HG03095 (cell line): ENCODE data around the gene SHFL.

Source experiments
- ATAC-seq: cut with Tn5 transposase; IDR thresholded peaks from one replicate; pipeline ENCODE4 v1.9.1; 2021; ENCODE audit warnings: moderate library complexity; ENCODE audit not compliant: unreplicated experiment

The SHFL gene

DNA sequence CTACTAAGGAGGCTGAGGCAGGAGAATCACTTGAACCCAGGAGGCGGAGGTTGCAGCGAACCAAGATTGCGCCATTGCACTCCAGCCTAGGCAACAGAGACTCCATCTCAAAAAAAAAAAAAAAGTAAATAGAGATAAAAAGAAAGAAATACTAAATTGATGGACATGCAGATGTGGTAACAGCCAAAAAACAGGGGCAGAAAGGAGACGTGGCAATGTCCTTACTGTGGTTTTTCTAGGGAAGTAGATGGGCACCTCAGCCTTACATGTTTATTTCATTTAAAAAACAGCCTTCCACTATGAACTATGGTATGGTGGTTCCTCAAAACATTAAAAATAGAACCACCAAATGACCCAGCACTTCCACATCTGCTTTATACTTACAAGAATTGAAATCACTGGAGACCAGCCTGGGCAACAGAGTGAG, 40.1 kb downstream of the SHFL start:
- no peak for ATAC-seq

DNA sequence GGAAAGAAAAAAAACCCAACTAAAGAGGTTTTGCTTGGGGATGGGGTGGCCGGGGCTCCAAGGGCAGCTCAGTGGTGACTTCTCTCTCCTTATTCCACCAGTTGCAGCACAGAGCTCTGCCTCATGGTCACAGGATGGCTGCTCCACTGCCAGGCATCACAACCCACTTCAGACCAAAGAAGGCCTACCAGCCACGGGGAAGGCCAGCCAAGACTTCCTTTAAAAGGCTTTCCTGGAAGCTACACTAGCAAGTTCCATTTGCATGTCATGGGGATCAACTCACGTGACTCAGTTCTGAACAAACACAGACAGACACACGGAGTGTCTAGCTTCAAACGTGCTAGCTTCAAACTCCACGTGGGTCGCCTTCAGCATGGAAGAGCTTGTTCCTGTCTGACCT, 46.8 kb downstream of the SHFL start:
- no peak for ATAC-seq

DNA sequence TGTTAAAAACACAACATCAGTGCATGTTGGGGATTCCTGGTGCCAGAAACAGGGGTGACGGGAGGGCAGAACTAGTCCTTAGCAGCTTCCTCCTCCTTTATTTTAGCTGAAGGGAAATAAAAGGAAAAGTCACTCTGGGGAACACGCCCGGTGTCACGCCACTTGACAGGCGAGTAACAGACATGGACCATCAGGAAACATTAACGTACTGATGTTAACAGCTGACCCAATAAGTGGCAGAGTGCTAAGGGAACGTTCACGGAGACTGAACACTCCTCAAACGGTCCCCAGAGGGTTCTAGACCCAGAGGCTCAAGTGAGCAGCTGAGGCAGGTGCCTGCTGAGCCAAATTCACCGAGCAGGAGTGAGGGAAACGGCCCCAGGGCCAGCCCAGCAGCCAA, 47.5 kb downstream of the SHFL start:
- ATAC-seq = no peak

DNA sequence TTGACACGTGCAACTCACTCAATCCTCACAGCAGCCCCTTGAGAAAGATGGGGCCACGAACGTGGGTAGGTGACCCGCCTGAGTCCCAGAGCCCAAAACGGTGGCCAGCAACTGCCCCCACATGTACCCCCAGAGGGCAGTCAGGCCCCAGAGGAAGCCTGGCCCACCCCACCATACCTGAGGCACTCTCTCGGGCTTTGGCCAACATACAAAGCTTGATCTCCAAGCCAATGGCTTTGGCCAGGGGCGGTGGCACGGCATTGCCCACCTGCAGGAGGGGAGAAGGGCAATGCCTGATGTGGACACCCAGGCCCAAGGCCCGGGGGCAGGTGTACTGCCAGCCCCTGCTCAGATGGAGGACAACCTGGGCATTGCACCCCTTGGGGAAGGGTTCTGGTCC, 47.9 kb downstream of the SHFL start:
- no peak for ATAC-seq

DNA sequence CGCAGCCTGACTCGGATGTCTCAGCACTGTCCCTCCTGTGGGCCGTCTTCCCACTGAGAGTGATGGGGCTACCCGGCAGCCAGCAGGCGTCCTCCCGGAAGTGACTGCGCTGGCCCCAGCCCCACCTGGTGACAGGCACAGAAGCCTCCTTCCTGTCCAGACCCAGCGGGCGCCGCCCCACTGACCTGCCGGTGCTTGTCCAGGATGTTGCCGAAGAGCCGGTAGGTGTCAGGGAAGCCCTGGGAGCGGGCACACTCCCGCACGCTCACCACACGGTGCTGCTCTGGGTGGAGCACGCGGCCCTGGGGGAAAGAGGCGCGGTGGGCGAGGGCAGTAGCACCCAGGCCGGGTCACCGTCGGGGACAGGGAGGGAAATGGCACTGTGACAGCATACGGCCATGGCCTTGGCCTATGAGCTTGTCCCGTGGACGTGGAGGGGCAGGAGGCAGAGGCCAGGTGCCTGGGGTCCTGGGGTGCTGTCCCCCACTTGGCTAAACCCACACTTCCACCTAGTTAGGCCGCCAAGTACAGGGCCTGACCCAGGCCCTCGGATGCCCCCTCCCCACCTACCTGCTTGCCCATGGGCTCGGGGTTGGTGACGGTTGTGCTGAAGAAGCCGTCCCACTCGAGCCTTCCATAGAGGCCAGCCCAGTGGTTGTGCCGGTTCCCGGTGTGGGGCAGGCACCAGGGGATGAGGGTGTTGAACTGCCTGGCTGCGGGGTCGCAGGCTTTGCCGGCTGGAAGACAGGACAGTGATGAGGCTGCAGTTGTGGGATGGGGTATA, 49.6 kb downstream of the SHFL start:
- ATAC-seq = no peak

DNA sequence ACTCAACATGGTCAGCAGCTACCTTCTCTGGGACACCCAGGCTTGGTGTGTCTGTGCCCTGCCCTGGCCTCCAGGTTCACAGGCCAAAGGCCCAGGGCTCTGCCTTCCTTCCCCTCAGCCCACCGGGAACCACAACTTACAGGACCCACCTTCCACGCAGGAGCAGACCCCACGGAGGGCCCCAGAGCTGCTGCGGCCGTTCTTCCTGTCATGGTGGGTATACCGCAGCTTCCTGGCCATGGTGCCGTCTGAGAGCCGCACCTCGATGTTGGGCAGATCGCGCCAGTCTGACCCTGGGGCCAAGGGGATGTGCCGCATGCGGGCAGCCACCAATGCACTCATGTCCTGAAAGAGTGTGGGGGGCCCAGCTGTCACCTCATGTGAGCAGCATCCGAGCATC, 50.8 kb downstream of the SHFL start:
- no peak for ATAC-seq

DNA sequence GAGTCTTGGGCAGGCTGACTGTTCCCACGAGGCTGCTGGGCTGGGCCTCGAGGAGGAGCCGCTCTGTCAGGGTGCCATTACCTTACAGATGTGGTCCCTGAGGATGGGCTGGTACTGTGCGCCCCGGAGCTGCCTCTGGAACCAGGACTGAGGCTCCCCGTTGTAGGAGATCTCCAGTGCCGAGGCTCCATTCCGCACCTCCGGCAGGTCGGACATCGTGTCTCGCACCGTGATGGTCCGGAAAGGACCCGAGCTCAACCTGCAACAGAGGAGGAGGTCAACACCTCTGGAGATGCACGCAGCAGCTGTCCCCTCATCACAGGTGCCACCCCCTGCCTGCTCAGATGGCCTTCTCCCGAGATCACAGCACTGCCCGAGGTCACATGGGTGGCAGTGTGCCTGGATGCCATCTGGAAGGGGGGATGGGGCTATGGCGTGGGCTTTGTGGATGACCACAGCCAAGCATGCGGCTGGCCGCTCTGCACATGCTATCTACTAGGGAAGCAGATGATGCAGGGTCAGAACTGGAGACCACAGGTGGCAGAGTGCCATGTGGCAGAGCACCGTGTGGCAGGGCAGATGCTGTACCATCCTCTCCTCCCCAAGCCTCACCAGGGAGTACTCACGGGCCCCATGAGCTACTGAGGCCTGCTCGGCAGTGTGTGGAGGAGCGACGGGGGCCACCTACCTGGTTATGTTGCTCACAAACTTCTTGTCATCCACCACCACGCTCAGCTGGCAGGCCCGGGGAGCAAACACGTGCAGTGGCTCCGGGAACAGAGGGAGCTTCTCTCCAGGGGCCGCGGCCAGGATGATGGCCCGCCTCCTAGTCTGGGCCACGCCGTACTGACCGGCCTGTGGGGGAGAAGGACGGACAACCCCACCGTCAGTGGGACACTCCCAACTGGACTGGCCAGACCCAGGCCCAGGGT, 51.9 kb downstream of the SHFL start:
- no peak for ATAC-seq

DNA sequence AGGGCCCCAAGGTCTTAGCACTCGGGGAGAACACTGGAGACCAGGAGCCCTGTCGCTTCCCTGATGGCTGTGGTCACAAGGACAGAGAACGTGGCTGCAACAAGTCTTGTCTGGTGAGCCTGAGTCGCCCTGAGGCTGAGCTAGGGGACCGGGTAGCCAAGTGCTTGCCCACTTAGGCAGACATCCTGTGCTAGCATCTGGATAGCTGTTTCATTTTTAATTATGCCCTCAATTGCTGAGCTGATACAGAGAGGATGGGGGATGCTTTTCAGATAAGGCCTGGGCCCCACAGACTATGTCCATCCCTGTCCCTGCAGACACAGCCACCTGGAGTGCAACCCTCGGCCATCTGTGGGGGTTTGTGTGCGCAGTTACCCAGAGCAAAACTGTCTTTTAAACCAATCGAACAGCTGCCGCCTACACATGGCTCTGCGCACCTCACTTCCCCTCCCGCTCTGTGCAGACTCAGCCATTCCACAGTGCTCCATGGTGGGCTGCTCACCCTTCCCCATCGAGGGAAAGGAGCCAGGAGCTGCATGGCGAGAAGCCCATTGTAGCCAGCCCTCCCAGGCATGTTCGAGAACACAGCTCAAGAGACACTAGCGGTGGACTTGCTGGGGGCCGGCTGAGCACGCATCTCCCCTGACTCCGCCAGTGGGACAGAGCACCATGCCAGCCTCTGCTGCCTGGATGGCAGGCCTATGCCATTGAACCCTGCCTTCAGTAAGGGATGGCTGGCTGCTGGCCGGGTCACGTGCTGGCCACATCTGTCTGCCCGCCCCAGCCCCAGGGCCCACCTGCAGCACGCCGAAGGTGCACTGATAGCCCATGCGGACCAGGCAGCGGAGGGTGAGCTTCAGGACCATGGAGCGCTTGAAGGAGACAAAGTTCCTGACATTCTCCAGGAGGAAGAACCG, 53.0 kb downstream of the SHFL start:
- ATAC-seq = no peak

DNA sequence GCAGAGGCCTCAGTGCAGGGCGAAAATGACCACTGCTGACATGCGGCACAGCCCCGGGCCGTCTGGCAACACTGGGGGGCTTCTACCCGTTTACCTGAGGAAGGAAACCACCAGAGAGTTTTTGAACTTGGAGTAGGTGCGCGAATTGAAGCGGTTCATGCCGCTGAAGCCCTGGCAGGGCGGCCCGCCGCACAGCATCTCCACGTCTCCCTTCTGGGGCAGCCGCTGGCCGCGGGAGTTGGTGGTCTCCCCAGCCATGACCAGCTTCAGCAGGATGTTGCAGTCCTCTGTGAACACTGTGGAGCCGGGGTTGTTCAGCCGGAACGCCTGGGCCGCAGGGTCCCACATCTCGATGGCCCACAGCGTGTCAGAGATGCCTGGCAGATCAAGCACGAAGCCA, 53.8 kb downstream of the SHFL start:
- no peak for ATAC-seq

DNA sequence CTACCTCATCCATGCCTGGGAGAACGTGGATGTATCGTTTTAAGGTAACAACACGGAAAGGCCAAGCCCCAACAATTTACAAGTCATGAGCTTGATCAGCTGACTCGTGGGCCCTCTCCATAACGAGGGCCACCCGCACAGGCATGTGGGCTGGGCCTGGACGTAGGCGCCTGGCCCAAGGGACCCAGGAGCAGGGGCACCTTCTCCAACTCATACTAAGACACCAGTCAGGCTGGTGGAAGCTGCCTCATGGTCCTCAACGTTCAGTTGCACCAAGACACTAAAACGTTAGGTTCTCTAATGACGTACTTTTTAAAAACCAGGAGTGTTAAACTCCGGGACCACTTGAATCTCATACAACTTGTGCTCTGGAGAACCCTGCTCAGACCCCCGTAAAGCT, 55.4 kb downstream of the SHFL start:
- no peak for ATAC-seq

DNA sequence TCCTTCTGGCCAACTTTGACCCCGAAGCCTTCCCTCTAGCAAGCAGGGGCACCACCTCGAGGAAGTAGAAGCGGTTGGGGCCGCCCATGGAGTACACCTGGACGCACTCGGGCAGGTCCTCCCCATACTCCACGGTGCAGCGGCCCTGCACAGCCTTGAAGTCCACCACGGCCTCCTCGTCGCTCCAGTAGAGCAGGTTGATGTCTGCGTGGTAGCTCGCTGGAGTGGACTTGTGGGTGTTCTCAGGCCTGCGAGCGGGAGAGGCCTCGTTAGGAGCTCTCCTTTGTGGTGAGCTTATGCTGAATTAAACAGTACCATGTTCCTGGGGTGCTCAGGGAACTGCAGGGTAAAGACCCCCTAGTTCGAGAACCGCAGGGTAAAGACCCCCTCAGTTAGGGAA, 55.9 kb downstream of the SHFL start:
- ATAC-seq = no peak
